DMS53 treated with DMSO at 0.1 percent for 48 hours (cell line): ENCODE measurements around the gene TNP1.

ENCODE experiments used
- DNase-seq: peaks from one replicate; lab custom pipeline; 2025; ENCODE audit not compliant: unreplicated experiment; lab: John Stamatoyannopoulos, UW

The TNP1 gene

GRCh38 chr2:216875862-216876261 lies 16.0 kb upstream of the TNP1 start:
- DNase-seq: no peak

- no peak for DNase-seq
Measured at GRCh38 chr2:216873573-216873972, 13.7 kb upstream of the TNP1 start.

GRCh38 chr2:216872624-216873023 lies 12.8 kb upstream of the TNP1 start:
- no peak for DNase-seq

- no peak for DNase-seq
Measured at GRCh38 chr2:216872040-216872439, 12.2 kb upstream of the TNP1 start.

GRCh38 chr2:216871333-216871934 lies 11.6 kb upstream of the TNP1 start:
- no peak for DNase-seq

GRCh38 chr2:216870508-216871332 lies 10.9 kb upstream of the TNP1 start:
- DNase-seq: no peak

GRCh38 chr2:216866515-216867095 lies 6.7 kb upstream of the TNP1 start:
- no peak for DNase-seq

GRCh38 chr2:216865658-216866057 lies 5.8 kb upstream of the TNP1 start:
- DNase-seq: no peak

GRCh38 chr2:216863946-216864345 lies 4.1 kb upstream of the TNP1 start:
- no peak for DNase-seq

- no peak for DNase-seq
Measured at GRCh38 chr2:216862628-216863398, 2.9 kb upstream of the TNP1 start.

GRCh38 chr2:216860426-216861137 lies 718 bp upstream of the TNP1 start:
- DNase-seq: no peak

- DNase-seq: no peak
Measured at GRCh38 chr2:216858312-216858711, 1.6 kb downstream of the TNP1 start.

- DNase-seq: no peak
Measured at GRCh38 chr2:216857131-216857550, 2.7 kb downstream of the TNP1 start.

GRCh38 chr2:216856406-216857065 lies 3.3 kb downstream of the TNP1 start:
- DNase-seq: no peak

GRCh38 chr2:216855605-216856004 lies 4.3 kb downstream of the TNP1 start:
- no peak for DNase-seq

GRCh38 chr2:216855079-216855478 lies 4.8 kb downstream of the TNP1 start:
- no peak for DNase-seq

- DNase-seq: no peak
Measured at GRCh38 chr2:216851486-216852090, 8.3 kb downstream of the TNP1 start.

- DNase-seq: no peak
Measured at GRCh38 chr2:216850665-216851322, 9.1 kb downstream of the TNP1 start.

GRCh38 chr2:216849987-216850386 lies 9.9 kb downstream of the TNP1 start:
- no peak for DNase-seq
